Omental fat pad (tissue), 4 donors: Measurements from ENCODE around the gene ANO2. TPM values are rescaled to one million over a fixed set of nuclear protein-coding genes. Genes with fewer than 3 reads are reported as not detected.

ENCODE experiments used
- ATAC-seq: fragments of 150-250 bp; one replicate; pipeline ENCODE4 v1.9.1; 2016; ENCODE audit warnings: mild to moderate bottlenecking, moderate library complexity; ENCODE audit not compliant: low FRiP score
- DNase-seq: peaks from one replicate; pipeline ENCODE4 v3.0.0-alpha.2; 2019; ENCODE audit warnings: low spot score
- total RNA-seq, 4 donors: library from RNA; depleted of rRNA; stranded (reverse); fragments of >200 nt; gene quantifications; one replicate each; pipeline ENCODE4 v1.1.0, GENCODE V29; 2016
- TF ChIP-seq, protein P1 (sequence below), 3 donors: fragments of 450-650 bp; IDR thresholded peaks; one replicate each; pipeline ENCODE4 v1.5.1; 2016 to 2017; ENCODE audit warnings: antibody characterized with exemption in 3 of 3, mild to moderate bottlenecking in 3 of 3, moderate library complexity in 2 of 3

ANO2 gene
- total RNA-seq, 4 donors from 2014 or later = 7.0 to 95.0 (median 20.8) TPM

- DNase-seq = no peak
- TF ChIP-seq, protein P1, sequence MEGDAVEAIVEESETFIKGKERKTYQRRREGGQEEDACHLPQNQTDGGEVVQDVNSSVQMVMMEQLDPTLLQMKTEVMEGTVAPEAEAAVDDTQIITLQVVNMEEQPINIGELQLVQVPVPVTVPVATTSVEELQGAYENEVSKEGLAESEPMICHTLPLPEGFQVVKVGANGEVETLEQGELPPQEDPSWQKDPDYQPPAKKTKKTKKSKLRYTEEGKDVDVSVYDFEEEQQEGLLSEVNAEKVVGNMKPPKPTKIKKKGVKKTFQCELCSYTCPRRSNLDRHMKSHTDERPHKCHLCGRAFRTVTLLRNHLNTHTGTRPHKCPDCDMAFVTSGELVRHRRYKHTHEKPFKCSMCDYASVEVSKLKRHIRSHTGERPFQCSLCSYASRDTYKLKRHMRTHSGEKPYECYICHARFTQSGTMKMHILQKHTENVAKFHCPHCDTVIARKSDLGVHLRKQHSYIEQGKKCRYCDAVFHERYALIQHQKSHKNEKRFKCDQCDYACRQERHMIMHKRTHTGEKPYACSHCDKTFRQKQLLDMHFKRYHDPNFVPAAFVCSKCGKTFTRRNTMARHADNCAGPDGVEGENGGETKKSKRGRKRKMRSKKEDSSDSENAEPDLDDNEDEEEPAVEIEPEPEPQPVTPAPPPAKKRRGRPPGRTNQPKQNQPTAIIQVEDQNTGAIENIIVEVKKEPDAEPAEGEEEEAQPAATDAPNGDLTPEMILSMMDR (IDR thresholded peaks at IDR 0.05) = no peak
- no peak for ATAC-seq
These were observed 318.9 kb downstream of the ANO2 start for GRCh38 chr12:5626151-5626550.

DNA sequence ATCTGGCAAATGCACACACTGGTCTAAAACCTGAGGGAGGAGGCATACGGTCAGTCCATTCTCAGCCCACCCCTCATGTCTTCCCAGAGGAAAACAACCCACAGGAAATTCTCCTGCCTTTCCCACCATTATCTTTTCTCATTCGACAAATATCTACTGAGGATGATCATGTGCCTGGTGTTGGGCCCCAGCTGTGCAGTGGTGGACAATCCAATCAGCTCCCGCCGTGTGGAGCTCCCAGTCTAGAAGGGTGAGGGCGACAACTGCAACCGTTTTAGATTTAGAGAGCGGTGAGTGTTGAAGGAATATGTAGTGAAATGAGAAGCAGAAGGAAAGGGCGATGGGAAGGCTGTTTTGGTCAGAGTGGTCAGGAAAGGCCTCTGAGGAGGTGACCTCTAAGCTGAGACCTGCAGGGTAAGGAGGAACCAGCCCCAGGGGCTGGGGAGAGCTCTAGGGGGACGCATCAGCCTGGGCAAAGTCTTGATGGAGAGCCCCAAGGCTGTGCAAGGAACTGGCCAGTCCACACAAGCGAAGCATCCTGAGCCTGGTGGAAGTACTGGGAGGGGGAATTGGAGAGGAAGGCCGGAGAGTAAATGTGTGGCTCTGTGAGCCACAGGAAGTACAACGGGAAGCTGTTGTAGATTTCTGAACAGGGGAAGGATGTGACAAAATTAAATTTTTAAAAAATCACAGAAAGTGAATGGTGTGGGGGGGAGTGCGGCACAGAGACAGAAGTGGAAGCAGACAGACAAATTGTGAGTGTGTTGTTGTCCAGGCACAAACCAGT, 320.4 kb downstream of the ANO2 start:
- TF ChIP-seq, protein P1 (IDR thresholded peaks at IDR 0.05) = no peak
- DNase-seq (no peak), ATAC-seq (no peak)

DNA sequence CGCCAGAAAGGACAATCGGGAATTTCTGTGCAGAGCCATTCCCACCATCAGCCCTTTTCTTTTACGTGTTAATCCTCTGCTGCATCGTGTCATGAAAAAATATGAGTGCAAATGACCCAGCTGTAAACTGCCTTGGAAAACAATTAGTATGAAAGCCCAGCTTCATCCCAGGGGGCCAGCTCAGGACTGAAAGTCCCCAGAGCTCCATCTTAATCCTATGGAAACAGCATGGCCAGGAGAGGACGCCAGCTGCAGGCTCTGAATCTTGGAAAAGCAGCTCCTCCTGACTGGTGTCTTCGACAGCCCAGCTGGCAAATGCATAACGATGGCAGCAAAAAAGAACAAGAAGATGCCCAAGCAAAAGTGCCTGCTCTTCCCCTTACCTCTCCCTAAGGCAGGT, 321.6 kb downstream of the ANO2 start:
- DNase-seq (no peak), ATAC-seq (no peak)
- TF ChIP-seq, protein P1 (IDR thresholded peaks at IDR 0.05) = no peak

GRCh38 chr12:5622280-5622679, 322.8 kb downstream of the ANO2 start:
- no peak for DNase-seq
- TF ChIP-seq, protein P1 (IDR thresholded peaks at IDR 0.05) = no peak
- ATAC-seq = no peak

DNA sequence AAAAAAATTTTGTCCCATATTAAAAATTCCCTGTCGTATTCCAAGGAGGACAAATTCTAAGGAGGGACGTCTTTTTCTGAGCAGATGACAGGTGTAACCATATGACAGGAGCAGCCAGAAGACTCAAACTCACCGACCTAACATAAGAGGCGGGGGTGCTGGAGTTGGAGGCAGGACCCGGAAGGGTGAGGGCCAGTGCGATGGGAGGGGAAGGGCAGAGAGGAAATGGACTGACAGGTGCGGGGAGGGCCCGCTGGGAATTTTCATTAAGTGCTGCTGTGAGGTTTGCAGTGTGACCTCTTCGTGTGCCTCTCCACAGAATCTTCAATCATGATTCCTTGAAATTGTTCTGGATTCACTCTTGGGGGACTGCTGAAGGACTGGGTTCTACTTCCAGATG, 323.7 kb downstream of the ANO2 start:
- ATAC-seq = no peak
- no peak for DNase-seq
- TF ChIP-seq, protein P1 (IDR thresholded peaks at IDR 0.05) = no peak

DNA sequence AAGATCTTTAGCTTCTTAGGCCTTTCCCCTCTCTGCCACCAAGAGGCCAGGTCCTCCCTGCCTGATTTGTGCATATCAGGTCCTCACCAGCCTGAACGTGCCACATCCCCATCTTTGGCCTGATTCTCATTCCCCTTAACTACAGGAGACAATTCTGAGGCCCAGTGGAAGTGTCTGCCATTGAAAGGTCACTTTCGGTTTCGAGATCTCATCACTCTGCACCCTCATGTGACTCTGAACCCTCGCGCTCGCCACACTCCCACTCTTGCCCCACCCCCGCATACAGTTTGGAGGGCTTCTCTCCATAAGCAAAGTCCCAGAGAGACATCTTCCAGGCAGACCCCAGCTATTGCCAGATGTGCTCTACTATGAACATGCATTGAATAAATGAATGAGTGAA, 324.2 kb downstream of the ANO2 start:
- TF ChIP-seq, protein P1 (IDR thresholded peaks at IDR 0.05) = no peak
- no peak for ATAC-seq
- DNase-seq = no peak

GRCh38 chr12:5619628-5620027, 325.4 kb downstream of the ANO2 start:
- ATAC-seq = no peak
- no peak for DNase-seq
- TF ChIP-seq, protein P1 (IDR thresholded peaks at IDR 0.05) = no peak
